Measurements from ENCODE around the gene SLC9A5.
A peak's percentile ranks its signal among the peaks of the same experiment; 100 is the strongest.

- peak; percentile 10 for TF ChIP-seq CTCF (IDR thresholded peaks at IDR 0.05; ENCODE audit: borderline replicate concordance, extremely low read depth, low read length, poor library complexity, severe bottlenecking)
- TF ChIP-seq EZH2 (IDR thresholded peaks at IDR 0.05; ENCODE audit: borderline replicate concordance, low read depth, low read length, severe bottlenecking): no peak
These were observed 12.8 kb upstream of the SLC9A5 start for GRCh38 chr16:67235816-67236562.
